HUDEP-2 (cell line): ENCODE measurements around the gene ADA.

ENCODE experiments used
- DNase-seq, 76 experiments: peaks; one replicate each; lab custom pipeline; 2025; ENCODE audit not compliant: unreplicated experiment in 76 of 76; lab: John Stamatoyannopoulos, UW

Gene ADA

GRCh38 chr20:44646023-44646640 lies 5.4 kb downstream of the ADA start:
- DNase-seq: no peak

- no peak for DNase-seq
Measured at GRCh38 chr20:44644667-44645131, 6.8 kb downstream of the ADA start.

- no peak for DNase-seq
Measured at GRCh38 chr20:44644230-44644617, 7.3 kb downstream of the ADA start.

- no peak for DNase-seq
Measured at GRCh38 chr20:44643596-44644229, 7.8 kb downstream of the ADA start.

GRCh38 chr20:44643154-44643519 lies 8.4 kb downstream of the ADA start:
- no peak for DNase-seq

GRCh38 chr20:44642203-44643153 lies 9.0 kb downstream of the ADA start:
- DNase-seq: no peak

GRCh38 chr20:44641325-44641724 lies 10.2 kb downstream of the ADA start:
- no peak for DNase-seq

GRCh38 chr20:44640522-44640921 lies 11.0 kb downstream of the ADA start:
- no peak for DNase-seq

GRCh38 chr20:44637522-44638372 lies 13.8 kb downstream of the ADA start:
- DNase-seq: no peak

GRCh38 chr20:44637042-44637441 lies 14.5 kb downstream of the ADA start:
- DNase-seq: no peak

GRCh38 chr20:44635877-44636276 lies 15.6 kb downstream of the ADA start:
- DNase-seq: no peak

- no peak for DNase-seq
Measured at GRCh38 chr20:44633872-44634600, 17.5 kb downstream of the ADA start.

- DNase-seq: no peak
Measured at GRCh38 chr20:44633187-44633810, 18.2 kb downstream of the ADA start.

GRCh38 chr20:44632103-44632752 lies 19.3 kb downstream of the ADA start:
- no peak for DNase-seq

- no peak for DNase-seq
Measured at GRCh38 chr20:44630297-44630696, 21.2 kb downstream of the ADA start.

GRCh38 chr20:44629542-44629941 lies 22.0 kb downstream of the ADA start:
- DNase-seq: no peak

- DNase-seq: no peak
Measured at GRCh38 chr20:44629017-44629385, 22.5 kb downstream of the ADA start.

- DNase-seq: no peak
Measured at GRCh38 chr20:44627364-44628010, 24.0 kb downstream of the ADA start.

GRCh38 chr20:44626278-44626677 lies 25.2 kb downstream of the ADA start:
- DNase-seq: no peak
